ENCODE data around the gene KRT82. TPM values are rescaled to one million over a fixed set of nuclear protein-coding genes. Genes with fewer than 3 reads are reported as not detected.

KRT82 gene
- total and polyA plus RNA-seq, 2 of the 8 experiments (the other 6 are each of a cell fraction or from before 2014, with no cell fraction given) = not detected

GRCh38 chr12:52366738-52367485, 39.2 kb downstream of the KRT82 start, which contains the start of gene KRT85 (continued):
- no peak for TF ChIP-seq KDM5A (IDR thresholded peaks at IDR 0.05; ENCODE audit: low read length)
- TF ChIP-seq EGR1 (IDR thresholded peaks at IDR 0.05; ENCODE audit: borderline replicate concordance, low read depth, low read length) = no peak
- no peak for TF ChIP-seq TCF12 (IDR thresholded peaks at IDR 0.05; ENCODE audit: low read depth, low read length)
- TF ChIP-seq CTBP2 (IDR thresholded peaks at IDR 0.05; ENCODE audit: borderline replicate concordance, insufficient read depth, insufficient read length, low read length) = no peak
- no peak for TF ChIP-seq PHF8 (conservative IDR thresholded peaks at IDR 0.05; ENCODE audit: low read depth, low read length)
